Measurements from ENCODE around the gene SLC10A3.

SLC10A3 gene

DNA sequence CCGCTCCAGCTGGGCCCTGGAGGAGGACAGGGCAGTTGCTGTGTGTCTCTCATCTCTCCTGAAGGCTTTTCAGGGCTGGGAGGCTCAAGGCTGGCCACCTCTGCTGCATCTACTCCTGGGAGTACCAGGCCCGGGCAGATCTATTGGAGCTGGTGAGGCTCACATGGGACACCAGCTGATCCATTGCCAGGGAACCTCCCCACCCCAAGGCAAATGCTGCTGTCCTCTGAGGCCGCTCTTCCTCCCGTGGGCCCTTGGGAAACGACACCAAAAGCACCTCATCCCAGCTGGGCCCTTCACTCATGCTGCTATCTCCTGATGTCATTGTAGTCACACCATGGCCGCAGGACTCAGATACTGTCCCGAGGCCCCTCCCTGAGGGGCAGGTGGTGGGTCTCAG is 7.6 kb downstream of the SLC10A3 start:
- DNase-seq (ENCODE audit: low read depth), result no peak

DNA sequence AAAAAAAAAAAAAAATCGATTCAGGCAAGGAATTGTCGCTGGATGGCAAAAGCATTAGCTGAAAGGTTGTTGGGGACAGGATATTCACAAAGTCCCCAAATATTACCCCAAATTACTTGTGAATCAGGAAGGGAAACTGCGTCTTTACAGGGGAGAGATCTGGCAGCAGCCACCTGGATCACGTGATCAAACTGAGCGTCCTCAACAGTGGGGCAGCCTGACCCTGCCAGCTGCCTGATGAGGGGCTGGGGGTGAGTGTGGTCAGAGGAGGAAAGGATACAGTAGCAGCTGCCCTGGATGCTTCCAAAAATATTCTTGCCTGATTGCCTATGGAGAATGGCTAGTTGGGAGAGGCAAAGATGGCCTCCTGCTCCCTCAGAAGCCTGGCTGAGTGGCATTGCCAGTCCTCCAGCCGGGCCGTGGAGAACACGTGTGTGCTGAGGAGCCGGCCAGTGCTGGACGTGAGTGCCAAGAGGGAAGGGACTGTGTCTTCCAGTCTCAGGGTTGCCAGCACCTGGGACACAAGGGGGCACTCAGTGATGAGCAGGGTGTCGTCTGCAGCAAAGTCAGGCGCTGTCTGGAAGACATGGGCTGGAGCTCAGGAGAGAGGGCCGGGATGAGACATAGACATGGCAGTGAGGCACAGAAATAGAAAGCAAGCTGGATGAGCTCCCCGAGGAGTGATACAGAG is 8.4 kb downstream of the SLC10A3 start:
- DNase-seq (ENCODE audit: low read depth), result no peak

DNA sequence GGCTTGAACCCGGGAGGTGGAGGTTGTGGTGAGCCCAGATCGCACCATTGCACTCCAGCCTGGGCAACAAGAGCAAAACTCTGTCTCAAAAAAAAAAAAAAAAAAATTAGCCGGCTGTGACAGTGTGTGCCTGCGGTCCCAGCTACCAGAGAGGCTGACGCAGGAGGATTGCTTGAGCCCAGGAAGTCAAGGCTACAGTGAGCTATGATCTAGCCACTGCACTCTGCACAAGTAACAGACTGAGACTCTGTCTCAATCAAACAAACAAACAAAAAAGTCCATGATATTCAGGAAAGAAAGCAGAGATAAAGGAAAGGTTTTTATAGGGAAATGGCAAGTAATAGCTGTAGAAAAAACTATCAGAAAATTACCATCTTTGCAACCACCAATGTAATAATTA is 9.2 kb downstream of the SLC10A3 start:
- no peak for DNase-seq (ENCODE audit: low read depth)

DNA sequence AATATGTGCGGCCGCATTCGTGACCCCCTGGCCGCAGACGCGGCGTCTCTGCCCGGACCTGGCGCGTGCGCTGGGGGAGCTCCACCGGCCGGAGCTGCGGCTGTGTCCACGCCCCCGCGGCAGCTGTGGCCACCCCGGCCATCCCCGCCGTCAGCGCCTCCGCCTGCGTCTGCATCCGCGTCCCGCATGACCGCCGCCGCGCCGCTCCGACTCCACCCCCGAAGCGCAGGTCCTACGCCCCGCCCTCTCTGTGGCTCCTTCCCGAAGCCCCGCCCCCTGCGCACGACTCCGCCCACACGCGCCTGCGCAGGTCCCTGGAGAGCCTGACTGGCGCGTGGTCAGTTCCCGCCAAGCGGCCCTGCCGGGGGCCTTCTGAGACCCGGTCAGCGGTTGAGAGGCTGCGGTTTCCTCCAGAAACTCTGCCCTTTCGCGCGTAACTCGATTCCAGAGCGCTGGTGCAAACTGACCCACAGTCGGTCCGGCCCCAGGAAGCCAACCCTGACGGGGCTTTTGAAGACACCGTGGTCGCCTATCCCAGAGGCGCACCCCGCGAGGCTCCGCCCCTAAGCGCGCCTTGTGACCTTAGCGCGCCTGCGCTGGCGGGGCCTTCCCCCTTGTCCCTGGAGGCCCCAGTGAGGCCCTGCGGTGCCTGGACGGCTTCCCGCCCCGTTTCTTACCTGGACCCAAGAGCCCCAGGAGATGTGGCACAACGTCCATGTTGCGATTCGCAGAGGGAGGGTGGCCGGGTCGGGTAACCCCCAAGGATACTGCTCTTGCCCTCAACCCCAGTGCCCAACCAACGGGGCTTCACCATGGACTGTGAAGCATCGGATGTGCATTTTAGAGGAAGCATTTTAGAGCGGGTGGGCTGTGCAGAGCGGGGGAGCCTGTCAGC is 11.5 kb downstream of the SLC10A3 start, which contains the start of gene LAGE3:
TSS of gene LAGE3 (minus strand) at position 554 of the 895 bp plus-strand sequence. CDS start at position 188, 366 bp downstream.
- DNase-seq (ENCODE audit: low read depth), result peak; percentile 71

DNA sequence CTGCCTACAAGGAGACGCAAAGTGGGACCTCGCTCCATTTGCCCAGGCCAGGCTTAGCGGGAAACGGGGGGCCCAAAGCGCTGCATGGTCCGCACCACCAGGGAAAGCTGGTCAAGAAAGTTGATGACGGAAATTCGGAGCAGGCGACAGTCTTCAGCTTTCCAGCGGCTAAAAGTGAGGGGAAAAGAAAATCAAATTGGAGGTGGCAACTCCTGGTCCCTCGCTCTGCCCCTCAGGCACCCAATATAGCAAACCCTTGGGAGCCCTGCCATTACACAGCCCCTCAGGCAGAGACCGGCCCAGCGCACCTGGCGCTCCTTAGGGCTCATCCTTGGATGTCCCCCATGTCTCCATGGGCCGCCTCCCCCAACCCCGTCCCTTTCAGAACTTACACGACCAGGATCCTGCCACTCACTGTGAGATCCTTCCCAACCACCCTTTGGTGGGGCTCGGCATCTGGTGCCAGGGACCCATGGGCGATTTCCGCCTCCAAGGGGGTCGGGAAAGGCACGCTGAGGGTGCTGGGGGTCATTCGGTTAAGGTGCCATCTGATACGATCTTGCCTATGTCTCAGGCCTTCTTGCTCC is 12.4 kb downstream of the SLC10A3 start:
- no peak for DNase-seq (ENCODE audit: low read depth)

DNA sequence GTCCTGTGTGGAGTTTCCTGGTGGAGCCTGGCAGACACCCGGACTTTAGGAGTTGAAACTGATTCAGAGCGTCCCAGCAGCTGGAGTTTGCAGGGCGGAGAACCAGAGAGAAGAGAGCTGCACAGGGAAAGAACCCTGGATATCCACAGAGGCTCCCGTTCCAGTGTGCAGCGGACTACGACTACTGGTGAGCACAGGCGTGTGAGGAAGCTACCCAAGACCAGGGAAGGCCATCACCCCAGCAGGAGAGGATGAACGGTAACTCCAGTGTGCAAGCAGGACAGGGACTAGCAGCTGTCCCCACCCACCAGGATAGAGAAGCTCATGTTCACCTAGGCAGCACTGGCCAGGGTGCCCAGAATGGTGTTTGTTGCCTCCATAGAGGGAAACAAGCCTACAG is 13.6 kb downstream of the SLC10A3 start:
- no peak for DNase-seq (ENCODE audit: low read depth)

DNA sequence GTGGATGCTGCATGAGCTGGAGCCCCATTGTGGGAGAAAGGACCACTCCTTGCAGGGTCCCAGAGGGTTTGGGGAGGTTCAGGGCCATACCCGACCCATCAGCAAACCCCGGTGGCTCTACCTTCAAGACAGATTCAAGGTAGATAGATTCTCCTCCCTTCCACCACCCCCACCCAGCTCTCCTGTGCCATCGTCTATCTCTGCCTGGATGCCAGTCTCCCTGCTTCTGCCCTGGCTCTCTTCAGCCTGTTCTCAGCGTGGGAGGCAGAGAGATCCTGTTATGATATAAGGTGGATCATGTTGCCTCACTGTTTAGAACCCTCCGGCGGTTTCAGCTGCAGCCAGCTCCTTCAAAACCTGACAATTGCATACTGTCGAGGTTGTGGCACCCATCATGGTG is 16.7 kb downstream of the SLC10A3 start:
- DNase-seq (ENCODE audit: low read depth), result no peak

DNA sequence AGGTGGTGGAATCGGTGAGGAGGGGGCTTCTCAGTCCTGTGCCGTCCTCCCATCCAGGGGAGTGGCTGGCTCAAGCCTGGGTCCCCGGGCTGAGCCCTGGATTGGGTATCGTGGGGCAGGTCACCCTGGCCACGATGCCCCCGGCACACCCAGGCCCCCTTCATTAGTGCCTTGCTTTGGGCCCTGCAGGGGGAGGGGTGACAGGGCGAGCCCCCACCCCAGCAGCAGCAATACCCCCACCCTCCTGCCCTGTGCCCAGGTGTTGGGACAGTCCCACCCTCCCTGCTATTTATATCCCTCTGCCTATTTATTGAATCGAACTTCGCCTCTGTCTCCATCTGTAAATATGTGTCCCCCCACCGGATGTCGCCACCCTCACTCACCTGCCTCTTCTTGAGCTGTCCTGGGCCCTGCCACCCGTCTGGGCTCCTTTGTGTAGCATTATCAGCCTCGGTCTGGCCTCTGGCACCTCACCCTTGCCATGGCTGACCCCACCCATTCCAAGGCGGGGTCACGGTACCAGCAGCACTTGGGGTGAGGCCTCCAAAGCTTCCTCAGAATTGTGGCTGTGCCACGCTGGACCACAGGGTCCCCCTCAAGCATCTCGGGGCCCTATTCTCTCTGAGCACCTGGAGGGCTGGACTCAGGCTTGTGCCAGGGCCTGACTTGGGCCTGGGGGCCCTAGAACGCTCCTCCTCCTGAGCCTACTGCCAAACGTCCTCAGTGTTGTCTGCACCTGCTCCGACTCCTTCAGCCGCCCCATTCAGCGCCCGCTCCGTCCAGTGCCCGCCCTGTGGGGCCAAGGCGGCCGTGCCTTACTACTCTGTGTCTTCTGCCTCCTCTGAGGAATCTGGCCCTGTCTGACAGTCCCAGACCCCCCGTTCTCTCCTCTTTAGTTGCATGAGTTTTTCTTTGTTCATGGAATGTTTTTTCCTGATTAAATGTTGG is 17.5 kb downstream of the SLC10A3 start:
- no peak for DNase-seq (ENCODE audit: low read depth)

DNA sequence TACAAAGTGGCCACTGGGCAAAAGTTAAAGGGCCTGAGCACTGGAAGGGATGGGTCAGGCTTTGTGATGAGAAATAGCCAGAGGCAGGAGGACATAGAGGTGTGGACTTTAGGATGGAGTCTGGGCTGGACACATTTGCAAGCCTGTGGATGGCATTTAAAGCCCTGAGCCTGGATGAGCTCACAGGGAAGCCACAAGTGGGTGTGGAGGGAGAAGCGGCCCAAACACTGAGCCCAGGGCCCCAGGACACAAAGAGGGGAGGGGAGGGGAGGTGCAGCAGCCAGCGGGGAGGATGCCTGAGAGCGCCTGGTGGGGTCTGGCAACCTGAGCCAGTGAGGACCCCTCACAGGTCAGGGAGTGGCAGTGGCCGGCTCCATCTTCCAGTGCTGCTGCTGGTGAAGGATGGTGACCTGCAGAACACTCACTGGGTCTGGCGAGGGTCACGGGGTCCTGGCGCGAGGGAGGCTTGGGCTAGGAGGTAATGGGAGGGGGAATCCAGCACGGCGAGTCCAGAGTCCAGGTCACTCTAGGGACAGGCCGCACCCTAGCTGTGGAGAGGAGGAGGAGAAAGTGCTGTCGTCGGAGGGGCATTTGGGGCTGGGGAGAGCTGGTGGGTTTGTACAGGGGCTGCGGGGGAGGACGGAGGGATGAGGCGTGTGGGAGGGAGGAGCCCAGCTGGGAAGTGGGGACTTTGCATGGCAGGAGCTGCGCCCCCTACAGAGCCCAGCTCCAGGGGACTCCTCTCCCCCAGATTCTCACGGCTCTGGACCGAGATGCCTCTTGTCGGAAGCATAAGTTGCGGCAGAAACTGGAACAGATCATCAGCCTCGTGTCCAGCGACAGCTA is 18.4 kb downstream of the SLC10A3 start:
- DNase-seq (ENCODE audit: low read depth), result no peak

DNA sequence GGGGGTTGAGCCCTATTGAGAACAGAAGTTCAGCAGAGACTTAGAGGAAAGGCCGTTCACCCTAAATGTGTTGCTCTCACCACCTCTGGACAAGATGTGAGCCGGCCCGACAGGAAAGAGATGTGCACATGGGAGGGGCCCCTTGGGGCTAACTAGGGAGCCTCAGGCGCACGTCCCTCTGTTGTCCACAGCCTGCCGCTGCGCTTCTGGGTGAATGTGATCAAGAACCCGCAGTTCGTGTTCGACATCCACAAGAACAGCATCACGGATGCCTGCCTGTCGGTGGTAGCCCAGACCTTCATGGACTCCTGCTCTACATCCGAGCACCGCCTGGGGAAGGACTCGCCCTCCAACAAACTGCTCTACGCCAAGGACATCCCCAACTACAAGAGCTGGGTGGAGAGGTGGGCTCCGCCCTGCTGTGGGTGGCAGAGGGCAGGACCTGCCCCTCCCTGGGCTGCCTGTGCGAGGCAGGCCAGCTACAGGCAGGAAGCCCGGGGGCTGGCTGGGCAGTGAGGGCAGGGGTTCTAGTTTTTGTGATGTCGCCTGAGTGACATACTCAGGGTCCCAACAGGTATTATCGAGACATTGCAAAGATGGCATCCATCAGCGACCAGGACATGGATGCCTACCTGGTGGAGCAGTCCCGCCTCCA is 19.4 kb downstream of the SLC10A3 start:
- DNase-seq (ENCODE audit: low read depth), result no peak

DNA sequence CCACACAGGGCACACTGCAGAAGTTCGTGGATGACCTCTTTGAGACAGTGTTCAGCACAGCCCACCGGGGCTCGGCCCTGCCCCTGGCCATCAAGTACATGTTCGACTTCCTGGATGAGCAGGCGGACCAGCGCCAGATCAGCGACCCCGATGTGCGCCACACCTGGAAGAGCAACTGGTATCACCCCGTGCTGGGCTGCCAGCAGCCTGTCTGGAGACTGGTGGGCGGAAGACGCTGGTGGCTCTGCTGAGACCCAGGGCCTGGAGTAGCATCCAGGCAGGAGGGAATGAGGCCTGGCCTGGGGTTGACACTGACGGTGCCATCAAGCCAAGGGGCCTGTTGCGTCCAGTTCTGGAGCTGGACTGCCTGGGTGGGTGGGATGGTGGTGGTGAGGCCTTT is 20.0 kb downstream of the SLC10A3 start:
- DNase-seq (ENCODE audit: low read depth), result no peak

DNA sequence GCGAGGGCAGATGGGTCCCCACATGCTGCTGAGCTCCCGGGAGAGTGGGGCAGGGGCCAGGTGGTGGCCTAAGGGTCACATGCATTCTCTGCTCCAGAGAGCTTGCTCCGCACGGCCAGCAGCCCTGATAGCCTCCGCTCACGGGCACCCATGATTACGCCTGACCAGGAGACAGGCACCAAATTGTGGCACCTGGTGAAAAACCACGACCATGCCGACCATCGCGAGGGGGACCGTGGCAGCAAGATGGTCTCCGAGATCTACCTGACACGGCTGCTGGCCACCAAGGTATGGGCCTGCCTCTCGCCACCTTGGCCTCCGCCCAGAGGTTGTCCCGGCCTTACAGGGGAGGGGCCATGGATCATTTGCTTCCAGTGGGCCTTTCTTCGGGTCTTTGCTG is 20.5 kb downstream of the SLC10A3 start:
- DNase-seq (ENCODE audit: low read depth), result no peak

DNA sequence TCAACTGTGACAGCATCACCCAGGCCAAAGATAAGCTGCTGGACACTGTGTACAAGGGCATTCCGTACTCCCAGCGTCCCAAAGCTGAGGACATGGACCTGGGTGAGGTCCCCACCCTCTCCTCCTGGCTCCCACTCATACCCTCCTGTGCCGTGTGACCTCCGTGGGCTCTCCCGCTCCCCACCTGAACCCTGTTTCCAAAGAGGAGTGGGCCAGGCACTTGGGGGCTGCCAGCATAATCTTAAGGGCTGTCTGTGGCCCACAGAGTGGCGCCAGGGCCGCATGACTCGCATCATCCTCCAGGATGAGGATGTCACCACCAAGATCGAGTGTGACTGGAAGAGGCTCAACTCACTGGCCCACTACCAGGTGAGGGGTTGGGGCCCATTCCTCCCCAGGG is 21.3 kb downstream of the SLC10A3 start:
- DNase-seq (ENCODE audit: low read depth), result no peak

DNA sequence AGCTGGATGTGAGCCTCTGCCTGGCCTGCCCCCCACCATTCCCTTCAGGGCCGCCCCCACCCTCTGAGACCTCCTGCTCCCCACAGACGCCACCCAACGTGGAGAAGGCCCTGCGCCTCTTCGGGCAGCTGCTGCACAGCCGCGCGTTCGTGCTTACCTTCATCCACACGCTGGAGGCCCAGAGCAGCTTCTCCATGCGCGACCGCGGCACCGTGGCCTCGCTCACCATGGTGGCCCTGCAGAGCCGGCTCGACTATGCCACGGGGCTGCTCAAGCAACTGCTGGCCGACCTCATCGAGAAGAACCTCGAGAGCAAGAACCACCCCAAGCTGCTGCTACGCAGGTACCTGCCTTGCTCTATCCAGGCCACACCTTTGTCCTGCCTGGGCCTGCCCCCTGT is 22.2 kb downstream of the SLC10A3 start:
- no peak for DNase-seq (ENCODE audit: low read depth)

DNA sequence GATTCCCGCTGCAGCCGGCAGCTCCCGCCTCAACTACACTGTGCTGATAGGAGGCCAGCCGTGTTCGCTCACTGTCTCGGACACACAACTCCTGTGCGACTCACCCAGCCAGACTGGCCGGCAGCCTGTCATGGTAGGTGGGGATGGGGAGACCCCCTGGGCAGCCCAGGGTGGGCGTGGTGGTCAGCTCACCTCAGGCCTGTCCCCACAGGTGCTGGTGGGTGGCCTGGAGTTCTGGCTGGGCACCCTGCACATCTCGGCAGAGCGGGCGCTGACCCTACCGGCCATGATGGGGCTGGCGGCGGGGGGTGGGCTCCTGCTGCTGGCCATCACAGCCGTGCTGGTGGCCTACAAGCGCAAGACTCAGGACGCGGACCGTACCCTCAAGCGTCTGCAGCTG is 22.9 kb downstream of the SLC10A3 start:
- no peak for DNase-seq (ENCODE audit: low read depth)

DNA sequence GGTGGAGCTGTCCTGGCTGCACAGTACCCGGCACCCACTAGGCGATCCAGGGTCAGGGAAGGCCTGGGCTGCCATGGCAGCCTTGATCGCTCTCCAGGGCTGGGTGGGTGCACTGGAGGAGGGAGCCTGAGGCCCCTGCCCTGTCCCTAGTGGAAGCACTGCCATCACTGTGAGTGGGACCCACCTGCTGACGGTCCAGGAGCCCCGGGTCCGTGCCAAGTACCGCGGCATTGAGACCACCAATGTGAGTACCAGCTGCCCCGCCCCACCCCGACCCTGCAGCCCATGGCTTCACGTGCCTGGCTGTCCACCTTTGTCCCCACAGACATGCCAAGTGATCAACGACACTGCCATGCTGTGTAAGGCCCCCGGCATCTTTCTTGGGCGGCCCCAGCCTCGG is 23.5 kb downstream of the SLC10A3 start:
- no peak for DNase-seq (ENCODE audit: low read depth)

DNA sequence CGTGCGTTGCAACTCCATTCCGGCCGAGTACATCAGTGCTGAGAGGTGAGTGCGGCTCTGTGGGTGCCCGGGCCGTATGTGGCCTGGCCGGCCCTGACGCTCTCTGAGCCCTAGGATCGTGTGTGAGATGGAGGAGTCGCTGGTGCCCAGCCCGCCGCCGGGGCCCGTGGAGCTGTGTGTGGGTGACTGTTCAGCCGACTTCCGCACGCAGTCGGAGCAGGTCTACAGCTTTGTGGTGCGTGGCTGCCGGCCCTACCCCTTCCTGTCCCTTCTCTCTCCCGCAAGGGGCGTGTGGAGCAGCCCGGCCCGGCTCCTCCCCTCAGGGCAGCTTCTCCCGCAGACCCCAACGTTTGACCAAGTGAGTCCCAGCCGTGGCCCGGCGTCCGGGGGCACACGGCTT is 24.4 kb downstream of the SLC10A3 start:
- DNase-seq (ENCODE audit: low read depth), result no peak

DNA sequence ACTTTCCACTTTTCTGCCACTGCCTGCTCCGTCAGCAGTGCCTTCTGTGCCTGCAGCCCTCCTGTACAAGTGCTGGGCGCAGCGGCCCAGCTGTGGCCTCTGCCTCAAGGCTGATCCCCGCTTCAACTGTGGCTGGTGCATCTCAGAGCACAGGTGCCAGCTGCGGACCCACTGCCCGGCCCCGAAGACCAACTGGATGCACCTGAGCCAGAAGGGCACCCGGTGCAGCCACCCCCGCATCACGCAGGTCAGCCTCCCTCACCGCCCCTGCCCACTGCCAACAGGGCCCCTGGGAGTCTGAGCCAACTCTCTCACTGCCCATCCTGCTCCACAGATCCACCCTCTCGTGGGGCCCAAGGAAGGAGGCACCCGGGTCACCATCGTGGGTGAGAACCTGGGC is 24.8 kb downstream of the SLC10A3 start:
- no peak for DNase-seq (ENCODE audit: low read depth)

DNA sequence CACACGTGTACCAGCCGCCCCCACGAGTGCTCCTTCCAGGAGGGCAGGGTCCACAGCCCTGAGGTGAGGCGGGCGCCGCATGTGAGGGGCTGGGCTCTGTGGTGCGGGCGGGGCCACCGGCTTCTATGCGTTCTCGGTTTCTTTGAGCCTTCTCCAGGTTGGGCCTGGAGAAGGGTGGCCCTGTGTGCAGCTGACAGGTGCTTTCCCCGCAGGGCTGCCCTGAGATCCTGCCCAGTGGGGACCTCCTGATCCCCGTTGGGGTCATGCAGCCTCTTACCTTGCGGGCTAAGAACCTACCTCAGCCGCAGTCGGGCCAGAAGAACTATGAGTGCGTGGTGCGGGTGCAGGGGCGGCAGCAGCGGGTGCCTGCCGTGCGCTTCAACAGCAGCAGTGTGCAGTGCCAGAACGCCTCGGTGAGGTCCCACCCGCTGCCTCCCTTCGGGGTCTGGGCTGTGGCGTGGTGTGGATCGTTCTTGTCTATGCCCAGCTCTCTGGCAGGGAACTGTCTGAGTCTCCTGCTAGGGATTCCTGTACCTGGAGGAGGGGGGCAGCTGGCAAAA is 25.5 kb downstream of the SLC10A3 start:
- no peak for DNase-seq (ENCODE audit: low read depth)

DNA sequence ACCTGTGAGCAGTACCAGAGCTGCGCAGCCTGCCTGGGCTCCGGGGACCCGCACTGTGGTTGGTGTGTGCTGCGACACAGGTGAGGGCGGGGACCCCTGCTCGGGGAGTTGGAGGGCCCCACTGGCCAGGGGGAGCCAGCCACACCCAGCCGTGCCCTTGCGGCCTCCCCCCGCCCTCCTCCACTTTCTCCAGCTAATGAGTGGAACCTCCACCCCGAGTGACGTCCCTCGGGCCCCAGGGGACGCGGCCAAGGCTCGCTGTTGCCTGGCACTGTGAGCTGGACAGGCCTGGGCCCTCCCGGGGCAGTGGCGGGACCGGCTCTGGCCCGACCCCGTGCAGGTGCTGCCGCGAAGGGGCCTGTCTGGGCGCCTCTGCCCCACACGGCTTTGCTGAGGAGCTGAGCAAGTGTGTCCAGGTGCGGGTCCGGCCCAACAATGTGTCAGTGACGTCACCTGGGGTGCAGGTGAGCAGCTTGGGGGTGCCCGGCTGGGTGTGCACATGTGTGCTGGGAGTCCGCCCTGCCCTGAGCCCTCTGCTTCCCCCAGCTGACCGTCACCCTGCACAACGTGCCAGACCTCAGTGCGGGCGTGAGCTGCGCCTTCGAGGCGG is 26.7 kb downstream of the SLC10A3 start:
- no peak for DNase-seq (ENCODE audit: low read depth)
